B cell (primary cell): ENCODE results near the gene GLCCI1. TPM values are rescaled to one million over a fixed set of nuclear protein-coding genes. Genes with fewer than 3 reads are reported as not detected.
A peak's percentile ranks its signal among the peaks of the same experiment; 100 is the strongest.

Experiments
- ATAC-seq: fragments of 200-7000 bp; cut with Tn5 transposase; one replicate; pipeline ENCODE4 v1.10.0; 2021; ENCODE audit warnings: low read depth, mild to moderate bottlenecking, moderate number of reproducible peaks, moderate library complexity
- CTCF ChIA-PET: fragments of 350-600 bp; sonication (Branson Sonifier 250); formaldehyde crosslinking; loops from one replicate; lab custom pipeline; 2021; ENCODE audit warnings: antibody characterized with exemption, inconsistent platforms; lab: Charles Lee
- POLR2A ChIA-PET: fragments of 350-600 bp; sonication (Branson Sonifier 250); formaldehyde crosslinking; loops from one replicate; lab custom pipeline; 2021; ENCODE audit warnings: antibody characterized with exemption; lab: Charles Lee
- DNase-seq: peaks from one replicate; pipeline ENCODE4 v3.0.0; 2013
- H2AFZ ChIP-seq: 2 replicates; pipeline ENCODE4 v1.6.1; 2012; ENCODE audit warnings: mild to moderate bottlenecking, low read depth, low read length; ENCODE audit not compliant: insufficient read depth, poor library complexity, severe bottlenecking
- H3K27ac ChIP-seq, 2 donors: 1 replicate in 1 of 2; 2 replicates in 1 of 2; pipeline ENCODE4 v1.5.1; 2012 to 2013; ENCODE audit warnings: low read length in 2 of 2, mild to moderate bottlenecking in 2 of 2, moderate library complexity in 1 of 2
- H3K27me3 ChIP-seq, 4 experiments: fragments of 200-600 bp in 1 of 4; sonication (generic) in 1 of 4; replicated peaks in 1 of 4; 1 replicate in 2 of 4; 2 replicates in 2 of 4; pipeline versions ENCODE4 v1.6.1 to v1.7.0; 2013 to 2016; ENCODE audit warnings: low read length in 3 of 4, mild to moderate bottlenecking in 2 of 4, mixed read lengths in 1 of 4, moderate library complexity in 1 of 4; ENCODE audit not compliant: insufficient read depth in 4 of 4, control insufficient read depth in 3 of 4; ENCODE audit errors: control extremely low read depth in 1 of 4
- H3K36me3 ChIP-seq, 2 experiments: replicated peaks in 1 of 2; 1 replicate in 1 of 2; 2 replicates in 1 of 2; pipeline versions ENCODE4 v1.6.1 to v1.7.1; 2013; ENCODE audit warnings: low read length in 1 of 2; ENCODE audit not compliant: insufficient read depth in 2 of 2, control insufficient read depth in 1 of 2; ENCODE audit errors: control extremely low read depth in 1 of 2, extremely low read depth in 1 of 2
- H3K4me1 ChIP-seq, 2 donors: fragments of 200-600 bp in 1 of 2; sonication (generic) in 1 of 2; 1 replicate in 1 of 2; 2 replicates in 1 of 2; pipeline versions ENCODE4 v1.5.1 to v1.6.1; 2013 to 2017; ENCODE audit warnings: low read length in 2 of 2; ENCODE audit not compliant: control insufficient read depth in 2 of 2, insufficient read depth in 2 of 2
- H3K4me2 ChIP-seq: replicated peaks from 2 replicates; pipeline ENCODE3; 2012; ENCODE audit warnings: mild to moderate bottlenecking, low read depth, low read length; ENCODE audit not compliant: poor library complexity, severe bottlenecking
- H3K4me3 ChIP-seq, 5 experiments: fragments of 200-600 bp in 1 of 5; sonication (generic) in 1 of 5; 1 replicate in 3 of 5; 2 replicates in 2 of 5; pipeline versions ENCODE4 v1.5.1 to v1.7.0; 2011 to 2016; ENCODE audit warnings: low read length in 4 of 5, mild to moderate bottlenecking in 4 of 5, low read depth in 2 of 5, control low read depth in 1 of 5, moderate library complexity in 1 of 5; ENCODE audit not compliant: insufficient read depth in 1 of 5; ENCODE audit errors: control extremely low read depth in 1 of 5, extremely low read depth in 1 of 5
- H3K79me2 ChIP-seq: fragments of 200-600 bp; sonication (generic); one replicate; pipeline ENCODE4 v1.6.0; 2016; ENCODE audit warnings: low read length; ENCODE audit not compliant: control insufficient read depth, insufficient read depth
- H3K9ac ChIP-seq: fragments of 200-600 bp; sonication (generic); 2 replicates; pipeline ENCODE4 v1.6.1; 2017; ENCODE audit warnings: mild to moderate bottlenecking, low read length, moderate library complexity
- H3K9me3 ChIP-seq, 3 donors: one replicate each; pipeline versions ENCODE4 v1.6.1 to v1.7.1; 2013; ENCODE audit warnings: low read length in 2 of 3; ENCODE audit not compliant: control insufficient read depth in 2 of 3, insufficient read depth in 1 of 3; ENCODE audit errors: control extremely low read depth in 1 of 3
- H4K20me1 ChIP-seq: 2 replicates; pipeline ENCODE4 v1.6.0; 2012; ENCODE audit warnings: mild to moderate bottlenecking, low read length; ENCODE audit not compliant: insufficient read depth, control insufficient read depth, poor library complexity, severe bottlenecking
- H3K27ac Mint-ChIP-seq: one replicate; pipeline ENCODE4 v1.8.0; 2021; ENCODE audit warnings: mixed read lengths
- H3K27me3 Mint-ChIP-seq: one replicate; pipeline ENCODE4 v1.8.0; 2021; ENCODE audit warnings: mixed read lengths
- H3K4me1 Mint-ChIP-seq: one replicate; pipeline ENCODE4 v1.8.0; 2021; ENCODE audit warnings: mixed read lengths
- H3K4me3 Mint-ChIP-seq: one replicate; pipeline ENCODE4 v1.8.0; 2021; ENCODE audit warnings: mixed read lengths
- H3K9me3 Mint-ChIP-seq: one replicate; pipeline ENCODE4 v1.8.0; 2022; ENCODE audit warnings: mixed read lengths; ENCODE audit not compliant: insufficient read depth
- CTCF ChIP-seq: fragments of 200-600 bp; IDR thresholded peaks from one replicate; pipeline ENCODE4 v1.8.0; 2022; ENCODE audit warnings: antibody characterized with exemption, mild to moderate bottlenecking
- EZH2 ChIP-seq: IDR thresholded peaks from 2 replicates; pipeline ENCODE4 v1.6.1; 2012; ENCODE audit warnings: borderline replicate concordance, low read depth, mild to moderate bottlenecking, moderate library complexity, low read length; ENCODE audit not compliant: insufficient read depth, poor library complexity, severe bottlenecking
- WGBS: methylation state at CpG from one replicate; pipeline ENCODE4 v1.1.5; 2013; ENCODE audit warnings: missing lambda C conversion rate; ENCODE audit not compliant: insufficient coverage; 5-methylcytosine and 5-hydroxymethylcytosine counted together
- intact Hi-C: fragments of 100-400 bp; cut with micrococcal nuclease; formaldehyde crosslinking; loops from one replicate; pipeline ENCODE4 v1.10.0; 2022
- polyA plus RNA-seq: library from polyadenylated mRNA; depleted of rRNA; stranded (reverse); fragments of >200 nt; gene quantifications from 2 replicates; pipeline ENCODE4 v1.2.3, GENCODE V29; 2012
- total RNA-seq, 2 donors: library from RNA; stranded (reverse); fragments of 120-200 nt in 1 of 2; gene quantifications; 1 replicate in 1 of 2; 2 replicates in 1 of 2; pipeline versions ENCODE4 v1.2.3 to v1.2.4, GENCODE V29; 2013 to 2022

Gene GLCCI1
- total and polyA plus RNA-seq, 2 donors (not counting 1 experiment from before 2014, with no cell fraction given): 17.7 to 50.3 TPM

- Histone ChIP-seq H3K9ac (no peak overlapping the region), H3K4me1 (peaks cover 31 to 41% of the 10 kb centered on the region in 2 donors), H2AFZ (peak overlapping the region; percentile 26), H3K27ac (no peak overlapping the region), H3K4me3 (no peak overlapping the region), H3K36me3 (no peaks in the 10 kb centered on the region), H3K4me2 (peak overlapping the region; percentile 12), H3K27me3 (no peaks in the 10 kb centered on the region), H4K20me1 (no peaks in the 10 kb centered on the region), H3K79me2 (no peaks in the 10 kb centered on the region), H3K9me3 (no peaks in the 10 kb centered on the region)
- CTCF ChIA-PET: no interaction called here
- H3K4me1 Mint-ChIP-seq: peaks cover 50% of the 10 kb centered on the region
- H3K9me3 Mint-ChIP-seq: no peaks in the 10 kb centered on the region
- POLR2A ChIA-PET: no interaction called here
- DNase-seq (peak; percentile 13), ATAC-seq (no peak)
- no peak overlapping the region for H3K4me3 Mint-ChIP-seq
- intact Hi-C loops: loop anchor here (5.0 kb wide), 1 partner anchor 102 kb away; no protein-coding TSS in a partner anchor
- H3K27me3 Mint-ChIP-seq: no peaks in the 10 kb centered on the region
- H3K27ac Mint-ChIP-seq: no peak overlapping the region
- no CpG with 5 or more reads among the region's 1 CpG for WGBS
- TF ChIP-seq EZH2 (no peak), CTCF (no peak)
Measured at GRCh38 chr7:7923818-7924217, 44.8 kb upstream of the GLCCI1 start.

- H3K27ac ChIP-seq: no peak overlapping the region
- H3K27me3 Mint-ChIP-seq: no peaks in the 10 kb centered on the region
- peak overlapping the region; percentile 12 for H3K4me2 ChIP-seq
- no peaks in the 10 kb centered on the region for H3K9me3 Mint-ChIP-seq
- peaks cover 45% of the 10 kb centered on the region for H3K4me1 Mint-ChIP-seq
- H3K4me3 Mint-ChIP-seq: no peak overlapping the region
- H2AFZ ChIP-seq: peak overlapping the region; percentile 26
- POLR2A ChIA-PET: no interaction called here
- no peak overlapping the region for H3K4me3 ChIP-seq
- CTCF ChIA-PET: no interaction called here
- no peaks in the 10 kb centered on the region for H3K36me3 ChIP-seq
- TF ChIP-seq CTCF (no peak), EZH2 (no peak)
- no peaks in the 10 kb centered on the region for H3K27me3 ChIP-seq
- H3K9ac ChIP-seq: no peak overlapping the region
- no peaks in the 10 kb centered on the region for H3K79me2 ChIP-seq
- H4K20me1 ChIP-seq: no peaks in the 10 kb centered on the region
- H3K4me1 ChIP-seq: peaks cover 26 to 36% of the 10 kb centered on the region in 2 donors
- intact Hi-C loops: loop anchor here (5.0 kb wide), 1 partner anchor 102 kb away; no protein-coding TSS in a partner anchor
- no peak overlapping the region for H3K27ac Mint-ChIP-seq
- H3K9me3 ChIP-seq: no peaks in the 10 kb centered on the region
- no peak for DNase-seq
- no peak for ATAC-seq
Measured at GRCh38 chr7:7924303-7924702, 44.3 kb upstream of the GLCCI1 start.
